NB4 (cell line): ENCODE measurements around the gene ZZZ3.

Source experiments
- CTCF ChIP-seq: IDR thresholded peaks from one replicate; pipeline ENCODE4 v1.5.1; 2012; ENCODE audit warnings: low read depth, low read length
- MAX ChIP-seq: IDR thresholded peaks from 2 replicates; pipeline ENCODE4 v1.6.1; 2011; ENCODE audit warnings: low read depth, low read length
- POLR2A ChIP-seq: IDR thresholded peaks from 2 replicates; pipeline ENCODE4 v1.6.1; 2011; ENCODE audit warnings: mild to moderate bottlenecking; ENCODE audit not compliant: insufficient read length; ENCODE audit errors: extremely low read depth

GRCh38 chr1:77670330-77670729 is 12.1 kb downstream of the ZZZ3 start:
- TF ChIP-seq POLR2A = no peak
- TF ChIP-seq CTCF = no peak
- no peak for TF ChIP-seq MAX
